GM12892 (cell line): ENCODE measurements around the gene NINJ2.

Experiments
- DNase-seq: peaks from one replicate; pipeline ENCODE4 v3.0.0; 2011; ENCODE audit not compliant: insufficient read length
- FAIRE-seq: peaks from 2 replicates; lab custom pipeline; 2011; peaks lifted over from hg19 to GRCh38; lab: Jason Lieb, UNC
- POLR2A ChIP-seq: IDR thresholded peaks from 2 replicates; pipeline ENCODE4 v1.6.1; 2011; ENCODE audit warnings: low read depth, low read length, control low read depth
- POLR2AphosphoS5 ChIP-seq: IDR thresholded peaks from 2 replicates; pipeline ENCODE4 v1.6.1; 2011; ENCODE audit warnings: low read depth, low read length, control low read depth
- TAF1 ChIP-seq: IDR thresholded peaks from 2 replicates; pipeline ENCODE4 v1.6.1; 2011; ENCODE audit warnings: low read depth, mild to moderate bottlenecking, control low read depth, low read length, borderline replicate concordance

NINJ2 gene

GRCh38 chr12:617304-617915 lies 45.8 kb downstream of the NINJ2 start:
- TF ChIP-seq TAF1 (no peak), POLR2AphosphoS5 (no peak), POLR2A (no peak)
- no peak for DNase-seq
- no peak for FAIRE-seq

GRCh38 chr12:615620-616019 lies 47.6 kb downstream of the NINJ2 start:
- DNase-seq (no peak), FAIRE-seq (peak; percentile 36)
- no peak for TF ChIP-seq POLR2A

- TF ChIP-seq POLR2AphosphoS5 (no peak), POLR2A (no peak), TAF1 (no peak)
- no peak for DNase-seq
Measured at GRCh38 chr12:614411-614970, 48.8 kb downstream of the NINJ2 start.

GRCh38 chr12:613996-614395 lies 49.2 kb downstream of the NINJ2 start:
- no peak for TF ChIP-seq POLR2AphosphoS5
- TF ChIP-seq TAF1 = no peak
- TF ChIP-seq POLR2A = no peak
- FAIRE-seq = no peak
- no peak for DNase-seq

More at GRCh38 chr12:614411-614970, 48.8 kb downstream of the NINJ2 start:
- peak; percentile 84 for FAIRE-seq

GRCh38 chr12:612886-613285 lies 50.4 kb downstream of the NINJ2 start:
- DNase-seq (no peak), FAIRE-seq (no peak)
- TF ChIP-seq POLR2A (no peak), POLR2AphosphoS5 (no peak), TAF1 (no peak)

GRCh38 chr12:612293-612692 lies 51.0 kb downstream of the NINJ2 start:
- FAIRE-seq (no peak), DNase-seq (no peak)
- TF ChIP-seq POLR2AphosphoS5 (no peak), POLR2A (no peak), TAF1 (no peak)

GRCh38 chr12:611721-612120 lies 51.5 kb downstream of the NINJ2 start:
- TF ChIP-seq POLR2A (no peak), POLR2AphosphoS5 (no peak)
- FAIRE-seq (peak; percentile 44), DNase-seq (no peak)

GRCh38 chr12:608921-609320 lies 54.3 kb downstream of the NINJ2 start:
- no peak for TF ChIP-seq TAF1
- TF ChIP-seq POLR2A = no peak
- no peak for TF ChIP-seq POLR2AphosphoS5
- no peak for DNase-seq
- peak; percentile 36 for FAIRE-seq

- FAIRE-seq (no peak), DNase-seq (no peak)
- no peak for TF ChIP-seq POLR2A
Measured at GRCh38 chr12:608413-608812, 54.8 kb downstream of the NINJ2 start.

- TF ChIP-seq POLR2A = no peak
- no peak for TF ChIP-seq POLR2AphosphoS5
- TF ChIP-seq TAF1 = no peak
- DNase-seq = no peak
- FAIRE-seq = no peak
Measured at GRCh38 chr12:607541-608001, 55.7 kb downstream of the NINJ2 start.

- TF ChIP-seq POLR2AphosphoS5 = no peak
- no peak for FAIRE-seq
- DNase-seq = no peak
Measured at GRCh38 chr12:604956-605355, 58.3 kb downstream of the NINJ2 start.

- TF ChIP-seq POLR2AphosphoS5 (no peak), POLR2A (no peak), TAF1 (no peak)
- DNase-seq (no peak), FAIRE-seq (no peak)
Measured at GRCh38 chr12:602700-603068, 60.6 kb downstream of the NINJ2 start.
